ENCODE measurements around the gene CHIC1.
"Not testable (repeated sequence)": the region's sequence is repeated elsewhere in the genome, so short reads cannot be mapped to it uniquely, and the experiment has no call there.

Gene CHIC1

GRCh38 chrX:73647212-73647611, 84.2 kb downstream of the CHIC1 start:
- TF ChIP-seq JUND (IDR thresholded peaks at IDR 0.05; ENCODE audit: low read depth) = no peak
- in situ Hi-C loops (cut with HindIII; ENCODE audit: low pct_unique_long_range_greater_than_20kb, low sequenced_read_pairs) = no loop called here
- DNase-seq (ENCODE audit: low read depth in 1 of 2, low spot score in 1 of 2) = no peak

- TF ChIP-seq JUND (IDR thresholded peaks at IDR 0.05; ENCODE audit: low read depth) = no peak
- in situ Hi-C loops (cut with HindIII; ENCODE audit: low pct_unique_long_range_greater_than_20kb, low sequenced_read_pairs) = no loop called here
- DNase-seq (ENCODE audit: low read depth in 1 of 2, low spot score in 1 of 2) = no peak
These were observed 84.8 kb downstream of the CHIC1 start for GRCh38 chrX:73647632-73648322.

GRCh38 chrX:73661322-73661721, 98.3 kb downstream of the CHIC1 start:
- in situ Hi-C loops (cut with HindIII; ENCODE audit: low pct_unique_long_range_greater_than_20kb, low sequenced_read_pairs); DNase-seq (ENCODE audit: low read depth in 1 of 2, low spot score in 1 of 2): not testable (repeated sequence)

GRCh38 chrX:73668779-73669178, 105.8 kb downstream of the CHIC1 start:
- DNase-seq (ENCODE audit: low read depth in 1 of 2, low spot score in 1 of 2) = no peak
- in situ Hi-C loops (cut with HindIII; ENCODE audit: low pct_unique_long_range_greater_than_20kb, low sequenced_read_pairs) = no loop called here
- TF ChIP-seq JUND (IDR thresholded peaks at IDR 0.05; ENCODE audit: low read depth) = no peak

GRCh38 chrX:73681408-73681807, 118.4 kb downstream of the CHIC1 start:
- TF ChIP-seq JUND (IDR thresholded peaks at IDR 0.05; ENCODE audit: low read depth) = no peak
- in situ Hi-C loops (cut with HindIII; ENCODE audit: low pct_unique_long_range_greater_than_20kb, low sequenced_read_pairs) = no loop called here
- no peak for DNase-seq (ENCODE audit: low read depth in 1 of 2, low spot score in 1 of 2)

GRCh38 chrX:73683236-73683859, 120.4 kb downstream of the CHIC1 start:
- in situ Hi-C loops (cut with HindIII; ENCODE audit: low pct_unique_long_range_greater_than_20kb, low sequenced_read_pairs) = no loop called here
- TF ChIP-seq JUND (IDR thresholded peaks at IDR 0.05; ENCODE audit: low read depth) = no peak
- no peak for DNase-seq (ENCODE audit: low read depth in 1 of 2, low spot score in 1 of 2)

GRCh38 chrX:73707014-73707413, 144.0 kb downstream of the CHIC1 start:
- in situ Hi-C loops (cut with HindIII; ENCODE audit: low pct_unique_long_range_greater_than_20kb, low sequenced_read_pairs); DNase-seq (ENCODE audit: low read depth in 1 of 2, low spot score in 1 of 2): not testable (repeated sequence)

GRCh38 chrX:73728602-73729001, 165.6 kb downstream of the CHIC1 start:
- no peak for DNase-seq (ENCODE audit: low read depth in 1 of 2, low spot score in 1 of 2)
- TF ChIP-seq JUND (IDR thresholded peaks at IDR 0.05; ENCODE audit: low read depth) = no peak
- in situ Hi-C loops (cut with HindIII; ENCODE audit: low pct_unique_long_range_greater_than_20kb, low sequenced_read_pairs) = no loop called here

Measured in T47D (cell line).